ENCODE results near the gene SPTA1. TPM values are rescaled to one million over a fixed set of nuclear protein-coding genes. Genes with fewer than 3 reads are reported as not detected.

The SPTA1 gene
- total RNA-seq, 1 donor from 2014 or later, result 6.1 TPM

DNA sequence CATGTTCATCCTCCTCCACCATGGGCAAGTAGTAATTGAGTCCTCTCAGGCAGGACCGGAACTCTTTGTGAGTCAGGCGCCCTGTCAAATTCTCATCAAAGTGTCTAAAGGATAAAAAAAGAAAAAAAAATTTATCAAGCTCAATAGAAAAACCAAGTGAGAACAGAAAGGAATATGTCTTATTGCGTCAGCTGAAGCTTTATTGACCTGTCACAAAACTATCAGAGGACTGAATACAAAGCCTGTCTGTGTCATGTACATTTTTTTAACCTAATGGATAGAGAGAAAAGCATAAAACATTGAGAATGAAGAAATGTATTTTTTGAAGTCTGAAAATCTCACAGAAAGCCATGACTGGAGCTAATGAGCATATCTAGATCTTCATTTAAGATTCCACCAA is 72.8 kb downstream of the SPTA1 start:
- TF ChIP-seq, protein P1, sequence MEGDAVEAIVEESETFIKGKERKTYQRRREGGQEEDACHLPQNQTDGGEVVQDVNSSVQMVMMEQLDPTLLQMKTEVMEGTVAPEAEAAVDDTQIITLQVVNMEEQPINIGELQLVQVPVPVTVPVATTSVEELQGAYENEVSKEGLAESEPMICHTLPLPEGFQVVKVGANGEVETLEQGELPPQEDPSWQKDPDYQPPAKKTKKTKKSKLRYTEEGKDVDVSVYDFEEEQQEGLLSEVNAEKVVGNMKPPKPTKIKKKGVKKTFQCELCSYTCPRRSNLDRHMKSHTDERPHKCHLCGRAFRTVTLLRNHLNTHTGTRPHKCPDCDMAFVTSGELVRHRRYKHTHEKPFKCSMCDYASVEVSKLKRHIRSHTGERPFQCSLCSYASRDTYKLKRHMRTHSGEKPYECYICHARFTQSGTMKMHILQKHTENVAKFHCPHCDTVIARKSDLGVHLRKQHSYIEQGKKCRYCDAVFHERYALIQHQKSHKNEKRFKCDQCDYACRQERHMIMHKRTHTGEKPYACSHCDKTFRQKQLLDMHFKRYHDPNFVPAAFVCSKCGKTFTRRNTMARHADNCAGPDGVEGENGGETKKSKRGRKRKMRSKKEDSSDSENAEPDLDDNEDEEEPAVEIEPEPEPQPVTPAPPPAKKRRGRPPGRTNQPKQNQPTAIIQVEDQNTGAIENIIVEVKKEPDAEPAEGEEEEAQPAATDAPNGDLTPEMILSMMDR (IDR thresholded peaks at IDR 0.05; ENCODE audit: unreplicated experiment), result no peak
- Mint-ChIP-seq H3K4me3 (ENCODE audit: unreplicated experiment) (no peak overlapping the region), H3K27ac (ENCODE audit: unreplicated experiment) (no peak overlapping the region), H3K4me1 (ENCODE audit: unreplicated experiment) (peaks cover 11% of the 10 kb centered on the region), H3K27me3 (ENCODE audit: unreplicated experiment) (no peaks in the 10 kb centered on the region), H3K9me3 (ENCODE audit: unreplicated experiment) (no peaks in the 10 kb centered on the region), H3K36me3 (ENCODE audit: low read depth, unreplicated experiment) (no peaks in the 10 kb centered on the region)
- no peak for DNase-seq (ENCODE audit: low spot score)

DNA sequence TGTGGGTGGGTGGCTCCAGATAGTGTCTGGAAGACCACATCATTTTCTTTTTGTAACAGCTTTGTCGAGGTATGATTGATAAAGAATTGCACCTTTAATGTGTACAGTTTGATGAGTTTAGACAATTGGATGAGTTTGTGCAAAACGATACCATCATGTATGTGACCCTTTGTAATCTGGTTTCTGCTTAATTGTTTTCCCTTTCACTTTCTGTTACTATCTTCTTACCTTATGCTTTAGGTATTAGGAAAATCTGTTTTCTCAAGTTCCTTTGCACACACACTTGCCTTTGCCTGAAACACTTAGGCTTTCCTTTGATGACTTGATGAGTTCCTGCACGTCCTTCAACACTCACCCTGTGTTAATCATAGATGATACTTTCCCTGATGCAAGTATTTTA is 74.6 kb downstream of the SPTA1 start:
- H3K4me3 Mint-ChIP-seq (ENCODE audit: unreplicated experiment), result no peak overlapping the region
- H3K4me1 Mint-ChIP-seq (ENCODE audit: unreplicated experiment), result peaks cover 16% of the 10 kb centered on the region
- H3K27ac Mint-ChIP-seq (ENCODE audit: unreplicated experiment), result no peak overlapping the region
- DNase-seq (ENCODE audit: low spot score), result no peak
- TF ChIP-seq, protein P1 (IDR thresholded peaks at IDR 0.05; ENCODE audit: unreplicated experiment), result no peak
- no peaks in the 10 kb centered on the region for H3K36me3 Mint-ChIP-seq (ENCODE audit: low read depth, unreplicated experiment)
- no peaks in the 10 kb centered on the region for H3K9me3 Mint-ChIP-seq (ENCODE audit: unreplicated experiment)
- H3K27me3 Mint-ChIP-seq (ENCODE audit: unreplicated experiment), result no peaks in the 10 kb centered on the region

DNA sequence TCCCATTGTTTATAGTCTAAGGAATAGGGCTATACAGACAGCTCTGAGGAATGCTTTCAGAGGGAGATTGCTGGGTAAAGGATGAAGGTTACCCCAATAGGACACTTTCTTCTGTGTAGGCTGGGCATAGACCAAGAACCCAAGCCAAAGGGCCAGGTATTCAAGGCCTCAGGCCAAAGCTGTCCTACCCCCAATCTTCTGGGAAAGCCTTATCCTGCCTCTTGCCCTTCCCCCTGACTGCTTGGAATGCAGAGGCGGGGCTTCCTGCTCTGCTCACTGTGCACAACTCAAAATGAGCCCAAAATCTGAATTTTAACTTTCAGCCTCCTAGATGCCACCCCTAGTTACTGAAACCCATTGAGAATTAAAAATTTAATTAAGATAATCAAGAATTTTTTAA is 79.2 kb downstream of the SPTA1 start:
- H3K27me3 Mint-ChIP-seq (ENCODE audit: unreplicated experiment), result no peaks in the 10 kb centered on the region
- no peak overlapping the region for H3K4me3 Mint-ChIP-seq (ENCODE audit: unreplicated experiment)
- no peaks in the 10 kb centered on the region for H3K9me3 Mint-ChIP-seq (ENCODE audit: unreplicated experiment)

DNA sequence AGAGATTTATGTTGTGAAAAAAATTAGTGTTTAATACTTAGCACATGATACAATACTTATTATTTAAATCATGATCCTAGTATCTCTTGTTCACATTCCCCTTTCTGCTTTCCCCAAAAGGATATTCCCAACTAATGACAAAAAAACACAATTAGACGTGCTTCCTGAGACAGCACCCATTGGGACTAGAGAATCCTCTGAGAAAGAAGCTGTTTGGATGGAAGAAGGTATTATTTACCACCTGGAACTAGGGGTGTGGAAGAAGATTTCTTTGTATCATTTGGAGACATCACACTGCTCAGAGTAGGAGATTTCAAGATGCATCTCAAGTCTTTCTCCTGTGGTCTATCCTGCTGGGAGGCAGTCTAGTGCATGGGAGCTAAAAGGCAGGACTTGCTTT is 81.5 kb downstream of the SPTA1 start, which contains the start of gene OR10Z1:
OR10Z1 (plus strand) TSS at position 301 of the 400 bp plus-strand sequence. CDS start 1,171 bp downstream, outside the sequence.
- Mint-ChIP-seq H3K4me1 (ENCODE audit: unreplicated experiment) (peaks cover 16% of the 10 kb centered on the region), H3K36me3 (ENCODE audit: low read depth, unreplicated experiment) (no peaks in the 10 kb centered on the region), H3K9me3 (ENCODE audit: unreplicated experiment) (no peaks in the 10 kb centered on the region), H3K4me3 (ENCODE audit: unreplicated experiment) (no peak within 1 kb of the TSS), H3K27me3 (ENCODE audit: unreplicated experiment) (no peaks in the 10 kb centered on the region), H3K27ac (ENCODE audit: unreplicated experiment) (no peak within 1 kb of the TSS)
- no peak for DNase-seq (ENCODE audit: low spot score)
- TF ChIP-seq, protein P1 (IDR thresholded peaks at IDR 0.05; ENCODE audit: unreplicated experiment), result no peak

More for the DNA sequence above, 79.2 kb downstream of the SPTA1 start:
- Mint-ChIP-seq H3K27ac (ENCODE audit: unreplicated experiment) (no peak overlapping the region), H3K4me1 (ENCODE audit: unreplicated experiment) (peaks cover 16% of the 10 kb centered on the region), H3K36me3 (ENCODE audit: low read depth, unreplicated experiment) (no peaks in the 10 kb centered on the region)
- TF ChIP-seq, protein P1 (IDR thresholded peaks at IDR 0.05; ENCODE audit: unreplicated experiment), result no peak
- DNase-seq (ENCODE audit: low spot score), result no peak

DNA sequence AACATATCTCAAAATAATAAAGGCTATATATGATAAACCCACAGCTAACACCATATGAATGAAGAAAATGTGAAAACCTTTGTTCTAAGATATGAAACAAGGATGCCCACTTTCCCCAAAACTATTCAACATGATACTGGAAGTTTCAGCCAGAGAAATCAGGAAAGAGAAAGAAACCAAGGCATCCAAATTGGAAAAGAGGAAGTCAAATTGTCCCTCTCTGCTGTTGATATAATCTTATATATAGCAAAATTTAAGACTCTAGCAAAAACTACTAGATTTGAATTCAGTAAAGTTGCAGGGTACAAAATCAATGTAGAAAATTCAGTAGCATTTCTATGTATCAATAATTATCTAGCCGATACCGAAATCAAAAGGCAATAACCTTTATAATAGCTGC is 85.8 kb downstream of the SPTA1 start:
- H3K36me3 Mint-ChIP-seq (ENCODE audit: low read depth, unreplicated experiment), result peaks cover 7% of the 10 kb centered on the region
- H3K9me3 Mint-ChIP-seq (ENCODE audit: unreplicated experiment), result peaks cover 6% of the 10 kb centered on the region
- H3K27me3 Mint-ChIP-seq (ENCODE audit: unreplicated experiment), result peaks cover 1% of the 10 kb centered on the region
- TF ChIP-seq, protein P1 (IDR thresholded peaks at IDR 0.05; ENCODE audit: unreplicated experiment), result no peak
- H3K4me1 Mint-ChIP-seq (ENCODE audit: unreplicated experiment), result no peaks in the 10 kb centered on the region
- H3K27ac Mint-ChIP-seq (ENCODE audit: unreplicated experiment), result no peak overlapping the region
- H3K4me3 Mint-ChIP-seq (ENCODE audit: unreplicated experiment), result no peak overlapping the region
- DNase-seq (ENCODE audit: low spot score), result no peak
